ENCODE data around the gene KRT85.

KRT85 gene

DNA sequence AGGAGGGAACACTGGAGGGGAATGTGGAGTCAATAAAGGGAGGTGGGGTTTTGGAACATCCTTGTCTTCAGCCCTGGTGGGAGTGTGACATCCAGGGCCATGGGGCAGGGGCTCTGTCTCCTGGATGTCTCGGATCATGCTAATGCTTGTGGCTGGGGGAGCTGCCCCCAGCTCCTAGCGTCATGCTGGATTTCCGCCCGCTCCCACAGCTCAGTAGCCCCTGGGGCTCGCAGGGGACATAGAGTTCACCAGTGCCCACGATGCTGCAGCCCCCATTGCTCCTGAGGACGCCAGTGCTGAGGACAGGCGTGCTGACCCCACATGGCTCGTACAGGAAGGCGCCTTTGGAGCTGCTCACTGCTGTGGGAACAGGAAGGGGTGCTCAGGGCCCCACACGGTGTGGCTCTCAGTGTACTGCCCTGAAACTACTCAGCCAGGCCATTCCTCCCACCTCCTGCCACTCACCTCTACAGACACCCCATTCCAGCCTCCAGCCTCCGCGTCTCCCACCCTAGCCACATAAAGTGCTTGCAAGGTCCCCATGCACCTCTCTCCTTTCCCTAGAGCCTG is 27.6 kb upstream of the KRT85 start:
- no peak for DNase-seq (ENCODE audit: low read depth in 2 of 2)

DNA sequence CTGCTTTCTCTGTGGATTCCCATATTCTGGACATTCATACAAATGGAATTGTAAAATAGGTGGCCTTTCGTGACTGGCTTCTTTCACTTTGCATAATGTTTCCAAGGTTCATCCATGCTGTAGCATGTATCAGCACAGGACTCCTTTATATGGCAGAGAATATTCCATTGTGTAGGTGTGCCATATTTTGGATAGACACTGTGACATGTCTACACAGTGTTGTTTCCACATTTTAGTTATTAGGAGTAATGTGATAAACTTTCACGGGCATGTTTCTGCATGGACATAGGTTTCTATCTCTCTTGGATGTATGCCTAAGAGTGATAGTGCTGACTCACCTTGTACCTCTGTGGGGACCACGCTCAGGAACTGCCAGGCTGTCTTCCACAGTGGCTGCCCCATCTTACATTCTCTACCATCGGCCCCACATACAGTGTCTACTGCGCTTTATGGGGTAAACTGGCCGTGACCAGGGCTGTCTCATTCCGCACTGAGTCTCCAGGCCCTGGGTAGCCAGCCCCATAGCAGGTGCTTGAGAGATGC is 25.3 kb upstream of the KRT85 start:
- no peak for DNase-seq (ENCODE audit: low read depth in 2 of 2)

DNA sequence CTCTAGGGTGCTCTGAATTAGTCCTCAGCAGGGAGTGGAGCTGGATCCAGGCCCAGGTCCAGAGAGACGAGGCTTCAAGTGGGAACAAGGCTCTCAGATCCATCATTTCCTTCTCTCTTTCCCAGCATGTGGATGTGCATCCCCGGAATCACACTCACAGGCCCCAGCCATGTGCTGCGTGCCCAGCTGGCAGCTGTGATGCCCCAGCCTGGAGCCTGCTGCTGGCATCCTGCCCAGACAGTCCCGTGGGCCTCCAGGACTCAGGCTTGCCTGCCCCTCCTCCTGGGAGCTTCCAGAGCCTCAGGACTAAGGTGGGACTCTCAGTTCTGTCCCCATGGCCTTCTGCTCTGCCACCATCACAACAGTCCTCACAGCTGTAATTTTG is 24.3 kb upstream of the KRT85 start:
- DNase-seq (ENCODE audit: low read depth in 2 of 2) = no peak

- no peak for DNase-seq (ENCODE audit: low read depth in 2 of 2)
Measured at GRCh38 chr12:52390739-52391617, 23.7 kb upstream of the KRT85 start.

- no peak for DNase-seq (ENCODE audit: low read depth in 2 of 2)
Measured at GRCh38 chr12:52389313-52390207, 22.3 kb upstream of the KRT85 start.

GRCh38 chr12:52387859-52388258 is 20.6 kb upstream of the KRT85 start:
- no peak for DNase-seq (ENCODE audit: low read depth in 2 of 2)

GRCh38 chr12:52385226-52385702 is 18.0 kb upstream of the KRT85 start, which contains the start of gene KRT84:
Gene KRT84, minus strand, starts transcription at chr12:52385652. Its CDS starts 67 bp downstream, at chr12:52385585.
- no peak for DNase-seq (ENCODE audit: low read depth in 2 of 2)

GRCh38 chr12:52383331-52383730 is 16.1 kb upstream of the KRT85 start:
- no peak for DNase-seq (ENCODE audit: low read depth in 2 of 2)

DNA sequence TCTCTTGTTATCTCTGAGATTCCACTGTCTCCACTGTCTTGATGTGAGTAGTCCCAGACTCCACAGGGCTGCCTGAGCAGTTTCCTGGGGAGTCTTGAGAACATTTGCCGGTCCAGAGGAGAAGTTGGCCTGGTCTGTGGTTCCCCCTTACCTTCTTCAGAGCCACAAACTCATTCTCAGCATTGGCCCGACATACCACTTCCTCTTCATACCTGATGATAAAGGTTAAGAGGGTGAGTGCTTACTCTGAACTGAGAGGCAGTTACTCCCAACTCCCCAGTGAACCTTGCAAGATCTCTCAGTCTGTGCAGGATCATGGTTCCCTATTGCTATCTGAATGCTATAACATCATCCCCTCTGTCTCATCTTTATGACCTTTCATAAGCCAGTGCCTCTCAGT is 15.6 kb upstream of the KRT85 start:
- no peak for DNase-seq (ENCODE audit: low read depth in 2 of 2)

DNA sequence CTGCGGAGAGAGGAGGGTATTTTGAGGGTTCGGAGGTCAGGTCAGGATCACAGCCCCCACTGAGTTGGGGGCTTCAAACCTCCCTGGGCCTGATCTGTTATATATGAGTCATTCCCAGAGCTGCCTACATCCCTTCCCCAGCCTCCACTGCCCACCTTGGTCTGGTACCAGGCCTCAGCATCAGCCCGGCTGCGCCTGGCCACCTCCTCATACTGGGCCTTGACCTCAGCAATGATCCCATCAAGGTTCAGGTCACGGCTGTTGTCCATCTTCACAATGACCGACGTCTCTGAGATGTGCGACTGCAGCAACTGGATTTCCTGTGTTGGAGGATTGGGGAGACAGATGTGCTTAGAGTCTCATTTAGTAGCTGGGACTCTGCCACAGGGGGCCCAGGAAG is 13.9 kb upstream of the KRT85 start:
- DNase-seq (ENCODE audit: low read depth in 2 of 2) = no peak

DNA sequence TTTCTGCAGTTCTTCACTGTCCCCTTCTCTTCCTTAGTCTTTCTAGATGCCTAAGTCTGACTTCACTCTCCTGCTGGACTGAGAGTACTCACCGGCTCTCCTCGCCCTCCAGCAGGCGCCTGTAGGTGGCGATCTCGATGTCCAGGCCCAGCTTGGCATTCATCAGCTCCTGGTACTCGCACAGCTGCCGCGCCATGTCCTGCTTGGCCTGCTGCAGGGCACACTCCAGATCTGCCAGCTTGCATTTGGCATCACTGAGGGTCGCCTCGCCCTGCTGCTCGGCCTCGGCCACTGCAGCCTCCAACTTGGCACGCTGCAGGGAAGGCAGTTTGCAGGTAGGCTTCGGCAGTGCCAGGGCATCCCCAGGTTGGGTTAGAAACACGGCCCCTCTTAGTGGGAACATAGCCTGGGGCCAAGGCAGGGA is 13.0 kb upstream of the KRT85 start:
- DNase-seq (ENCODE audit: low read depth in 2 of 2) = no peak

DNA sequence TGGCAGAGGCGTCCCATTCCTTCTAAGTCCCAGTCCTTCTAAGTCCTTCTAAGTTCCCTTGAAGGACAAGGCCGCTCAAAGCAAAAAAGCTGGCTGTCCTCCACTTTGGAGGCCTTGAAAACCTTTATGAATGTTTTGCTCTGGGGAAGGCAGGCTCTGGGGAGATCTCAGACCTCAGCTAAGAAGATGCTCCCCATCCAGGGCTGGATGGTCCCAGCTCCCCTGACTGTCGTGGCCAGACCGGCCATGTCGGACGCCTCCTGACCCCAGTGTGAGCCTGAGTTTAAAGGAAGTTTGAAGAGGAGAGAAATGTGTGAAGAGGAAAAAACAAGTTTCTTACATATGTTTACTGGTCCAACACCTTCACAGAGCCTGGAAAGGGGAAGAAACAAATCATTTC is 12.3 kb upstream of the KRT85 start:
- no peak for DNase-seq (ENCODE audit: low read depth in 2 of 2)

DNA sequence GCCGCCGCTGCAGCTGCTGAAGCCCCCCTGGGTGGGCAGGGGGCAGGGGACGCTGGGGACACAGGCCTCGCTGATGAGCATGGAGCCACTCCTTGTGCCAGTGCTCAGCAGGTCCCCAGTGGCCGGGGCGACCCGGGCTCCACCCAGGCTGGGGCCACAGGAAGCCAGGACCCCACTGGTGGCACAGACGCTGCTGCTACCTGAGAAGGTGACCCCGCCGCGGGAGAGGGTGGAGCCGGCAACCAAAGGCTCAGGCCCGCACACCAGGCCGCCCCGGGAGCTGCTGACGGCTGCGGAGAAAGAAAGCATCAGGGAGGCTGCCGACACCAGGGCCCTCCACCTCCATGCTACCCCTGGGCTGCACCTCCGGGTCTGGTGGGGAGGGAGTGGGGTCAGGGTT is 10.8 kb upstream of the KRT85 start:
- DNase-seq (ENCODE audit: low read depth in 2 of 2) = no peak

- DNase-seq (ENCODE audit: low read depth in 2 of 2) = no peak
Measured at GRCh38 chr12:52377266-52377665, 10.0 kb upstream of the KRT85 start.

GRCh38 chr12:52372216-52373154 is 5.2 kb upstream of the KRT85 start:
- DNase-seq (ENCODE audit: low read depth in 2 of 2) = peak; percentile 9 to 39

GRCh38 chr12:52371716-52372115 is 4.4 kb upstream of the KRT85 start:
- no peak for DNase-seq (ENCODE audit: low read depth in 2 of 2)

DNA sequence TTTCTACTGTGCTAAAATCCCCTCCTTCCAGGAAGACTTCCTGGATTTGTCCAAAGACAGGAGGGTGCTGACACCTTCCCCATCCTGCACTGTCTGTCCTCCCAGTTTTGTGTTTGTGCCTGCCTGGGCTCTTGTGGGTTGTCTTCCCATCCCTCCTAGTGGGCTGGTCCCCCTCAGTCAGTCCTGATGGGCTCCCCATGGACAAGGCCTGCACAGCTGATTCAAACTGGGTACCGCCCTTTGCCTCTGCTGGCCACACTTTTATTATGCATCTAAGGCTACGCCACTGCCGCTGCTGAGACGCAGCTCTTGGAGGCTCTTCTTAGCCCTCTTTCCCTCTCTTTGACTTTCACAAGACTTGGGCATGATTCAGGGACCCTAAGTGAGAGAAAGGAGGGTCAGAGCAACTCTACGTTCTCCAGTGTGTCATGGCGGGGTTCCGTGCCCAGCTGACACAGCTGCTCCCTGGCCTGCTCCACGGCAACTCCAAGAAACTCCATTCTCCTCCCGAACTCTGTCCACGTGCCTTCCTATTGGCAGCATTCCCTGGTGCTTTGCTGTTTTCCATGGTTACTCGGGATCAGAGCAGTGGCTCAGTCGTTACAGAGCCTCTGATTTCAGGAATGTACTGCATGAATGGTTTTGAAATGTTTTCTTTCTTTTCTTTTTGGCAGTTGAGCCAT is 3.8 kb upstream of the KRT85 start:
- no peak for DNase-seq (ENCODE audit: low read depth in 2 of 2)

DNA sequence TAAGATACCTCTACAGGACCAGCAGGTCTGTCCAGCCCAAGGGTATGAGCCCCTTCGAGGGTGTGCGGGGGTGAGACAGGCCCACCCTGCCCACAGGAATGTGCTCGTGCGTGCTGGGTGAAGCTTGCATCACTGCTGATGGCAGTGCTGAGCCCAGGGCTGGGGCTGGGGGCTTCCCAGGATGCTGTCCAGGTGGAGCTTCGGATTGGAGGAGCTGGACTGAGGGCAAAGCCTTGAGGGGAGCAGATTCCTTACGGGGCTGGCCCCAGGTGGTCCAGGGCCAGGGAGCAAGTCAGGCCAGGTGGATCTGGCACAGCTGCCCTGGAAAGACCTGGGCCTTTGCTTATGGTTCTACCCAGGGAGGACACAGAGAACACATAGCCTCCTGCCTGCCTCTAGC is 2.5 kb upstream of the KRT85 start:
- DNase-seq (ENCODE audit: low read depth in 2 of 2) = no peak

DNA sequence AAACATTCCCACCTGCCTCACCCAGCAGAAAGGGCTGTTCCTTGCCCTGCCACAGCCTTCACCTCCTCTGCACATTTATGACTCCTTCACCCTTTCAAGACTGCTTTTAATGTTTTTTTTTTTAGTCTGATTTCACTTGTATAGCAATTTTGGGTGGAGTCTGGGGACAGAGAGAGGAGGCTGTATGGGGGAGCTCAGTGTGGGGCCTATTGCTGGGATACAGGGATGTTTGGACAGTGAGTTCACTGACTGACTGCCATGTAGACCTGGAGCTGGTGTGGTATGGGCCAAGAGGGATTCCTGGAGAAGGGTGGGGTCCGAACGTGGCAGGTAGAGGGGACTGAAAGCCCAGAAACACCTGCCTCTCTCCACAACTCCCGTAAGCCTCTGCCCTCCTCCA is 1.9 kb upstream of the KRT85 start:
- no peak for DNase-seq (ENCODE audit: low read depth in 2 of 2)

DNA sequence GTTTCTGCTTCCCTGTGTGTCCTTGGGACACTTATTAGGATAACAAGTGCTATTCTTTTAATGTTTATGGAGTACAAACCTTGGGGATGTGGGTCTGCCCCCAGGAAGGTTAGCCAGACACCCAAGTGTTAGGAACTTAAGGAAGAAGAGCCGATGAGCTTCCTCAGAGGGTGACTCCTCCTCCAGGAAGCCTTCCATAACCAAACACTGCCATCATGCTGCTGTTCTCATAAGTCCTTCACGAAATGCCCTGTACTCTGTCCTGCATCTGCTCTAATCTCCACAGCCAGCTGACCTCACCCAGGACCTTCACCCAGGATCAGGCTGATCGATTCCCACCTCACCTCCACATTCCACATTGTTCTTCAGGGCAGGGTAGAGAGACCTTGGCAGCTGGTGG is 1.2 kb upstream of the KRT85 start:
- DNase-seq (ENCODE audit: low read depth in 2 of 2) = no peak
